Cardiac ventricle fibroblast (primary cell): ENCODE results near the gene CCNJL. TPM values are rescaled to one million over a fixed set of nuclear protein-coding genes. Genes with fewer than 3 reads are reported as not detected.

Experiments used
- total RNA-seq: library from RNA; depleted of rRNA; stranded (reverse); fragments of >200 nt; gene quantifications from 2 replicates; pipeline ENCODE4 v1.2.3, GENCODE V29; 2015

The CCNJL gene, protein sequence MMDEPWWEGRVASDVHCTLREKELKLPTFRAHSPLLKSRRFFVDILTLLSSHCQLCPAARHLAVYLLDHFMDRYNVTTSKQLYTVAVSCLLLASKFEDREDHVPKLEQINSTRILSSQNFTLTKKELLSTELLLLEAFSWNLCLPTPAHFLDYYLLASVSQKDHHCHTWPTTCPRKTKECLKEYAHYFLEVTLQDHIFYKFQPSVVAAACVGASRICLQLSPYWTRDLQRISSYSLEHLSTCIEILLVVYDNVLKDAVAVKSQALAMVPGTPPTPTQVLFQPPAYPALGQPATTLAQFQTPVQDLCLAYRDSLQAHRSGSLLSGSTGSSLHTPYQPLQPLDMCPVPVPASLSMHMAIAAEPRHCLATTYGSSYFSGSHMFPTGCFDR
- total RNA-seq = 0.06 and 0.39 TPM in 2 replicates

DNA sequence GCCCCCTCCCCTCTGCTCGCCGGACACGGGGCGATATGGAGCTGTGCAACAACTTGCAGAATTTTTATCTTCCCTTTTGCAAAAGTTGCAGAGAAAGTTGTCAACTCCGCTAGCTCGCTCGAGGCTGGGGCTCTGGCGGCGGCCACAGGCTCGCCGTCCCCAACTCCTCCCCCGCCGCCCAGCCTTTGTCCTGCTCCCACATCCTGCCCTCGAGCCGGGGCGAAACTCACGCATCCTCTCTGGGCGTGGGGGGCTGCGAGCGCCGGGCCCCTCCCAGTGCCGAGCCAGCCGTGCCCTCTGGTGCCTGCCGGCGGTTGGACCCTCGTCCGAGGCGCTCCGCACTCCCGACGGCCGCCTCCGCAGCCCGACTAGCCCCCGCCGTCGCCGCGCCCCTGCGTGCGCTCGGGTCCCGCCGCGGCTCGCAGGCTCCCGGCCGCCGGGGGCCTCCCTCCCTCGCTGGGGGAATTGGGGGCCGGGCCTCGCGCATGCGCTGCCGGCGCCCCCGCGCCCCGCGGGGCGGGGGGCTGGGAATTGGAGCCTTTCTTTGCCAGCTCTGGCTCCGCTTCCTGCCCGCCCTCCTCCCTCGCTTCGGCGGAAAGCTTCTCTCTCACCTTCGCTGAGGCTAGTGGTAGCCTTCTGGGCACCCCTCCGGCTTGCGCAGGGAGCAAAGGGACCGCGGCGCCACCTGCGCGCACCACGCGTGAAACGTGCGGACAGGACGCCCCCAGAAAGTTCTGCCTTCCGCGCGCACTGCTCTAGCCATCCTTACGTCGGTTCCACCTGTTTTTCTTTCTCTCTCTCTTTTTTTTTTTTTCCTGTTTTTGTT lies at the start of gene CCNJL:
Gene CCNJL (minus strand): TSS at position 431 of the 826 bp plus-strand sequence. CDS start 641 bp downstream, outside the sequence.

DNA sequence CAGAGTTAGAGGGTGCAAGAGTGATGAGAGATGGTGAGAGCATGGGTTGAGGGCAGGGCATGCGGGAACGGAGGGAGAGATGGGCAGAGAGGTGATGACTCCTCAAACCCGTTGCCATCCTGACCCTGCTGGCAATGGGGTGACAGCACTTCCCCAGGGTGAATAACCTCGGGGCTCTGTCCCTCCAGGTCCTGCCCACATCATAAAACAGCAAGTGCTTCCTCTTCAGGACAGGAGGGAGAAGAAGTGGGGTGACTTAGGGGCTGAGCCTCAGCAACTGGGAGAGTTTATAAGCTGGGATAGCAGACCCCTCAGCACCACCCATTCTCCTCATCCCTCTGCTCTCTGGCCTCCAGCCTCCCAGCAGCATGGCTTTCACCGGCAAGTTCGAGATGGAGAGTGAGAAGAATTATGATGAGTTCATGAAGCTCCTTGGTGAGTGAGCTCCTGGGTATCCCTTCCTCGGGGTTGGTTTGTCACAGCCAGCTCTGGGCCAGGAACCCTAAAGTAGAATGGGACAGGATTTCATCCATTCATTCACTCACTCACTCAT lies 83.1 kb downstream of the CCNJL start, which contains the start of gene FABP6:
Gene FABP6 (plus strand): TSS at position 317 of the 553 bp plus-strand sequence. CDS start 52 bp downstream, at position 369.

Other genes with a start within 250 kb of the CCNJL start
- 21.3 and 24.3 TPM in 2 replicates for gene PWWP2A, start 193.1 kb downstream of the CCNJL start, total RNA-seq
- gene FABP6, start 83.1 kb downstream of the CCNJL start, total RNA-seq = not detected in 2 replicates
- not detected in 2 replicates for gene C1QTNF2, start 58.1 kb upstream of the CCNJL start, total RNA-seq
- gene FAM200C, start 87.5 kb upstream of the CCNJL start, total RNA-seq = 2.4 and 3.2 TPM in 2 replicates
- gene SLU7, start 106.5 kb upstream of the CCNJL start, total RNA-seq = 29.3 and 47.0 TPM in 2 replicates
- 13.2 and 38.9 TPM in 2 replicates for gene PTTG1, start 109.3 kb upstream of the CCNJL start, total RNA-seq